K562 (cell line): ENCODE results near the gene TRANK1. TPM values are rescaled to one million over a fixed set of nuclear protein-coding genes. Genes with fewer than 3 reads are reported as not detected.

ENCODE experiments used
- CHCHD3 ChIP-seq: fragments of 250-450 bp; sonication (Bioruptor Pico); IDR thresholded peaks from 2 replicates; pipeline ENCODE4 v2.1.2; 2022; ENCODE audit warnings: mild to moderate bottlenecking
- EWSR1 ChIP-seq: fragments of 450-650 bp; IDR thresholded peaks from 2 replicates; pipeline ENCODE4 v1.6.1; 2018; ENCODE audit warnings: borderline replicate concordance, mild to moderate bottlenecking, low read depth, moderate library complexity; ENCODE audit not compliant: partially characterized antibody
- FIP1L1 ChIP-seq: fragments of 200-400 bp; formaldehyde crosslinking; IDR thresholded peaks from 2 replicates; pipeline ENCODE4 v1.6.1; 2018; ENCODE audit warnings: mild to moderate bottlenecking, low read depth, low read length; ENCODE audit not compliant: poor library complexity, severe bottlenecking
- MED1 ChIP-seq: sonication (generic); formaldehyde crosslinking; IDR thresholded peaks from 2 replicates; pipeline ENCODE4 v1.8.1; 2023; ENCODE audit warnings: missing genetic modification reagents, borderline replicate concordance
- MTA3 ChIP-seq: fragments of 450-650 bp; formaldehyde crosslinking; IDR thresholded peaks from 2 replicates; pipeline ENCODE4 v1.6.1; 2017; ENCODE audit warnings: mild to moderate bottlenecking, borderline replicate concordance
- polyA plus RNA-seq, 8 experiments: library from polyadenylated mRNA; depleted of rRNA in 4 of 8; stranded (reverse) in 5 of 8; unstranded in 3 of 8; fragments of >200 nt; fragmentation: Nextera tagmentation in 2 of 8; fragmentation: Illumina TruSeq in 1 of 8; extraction: Ambion mirVana in 2 of 8; extraction: Trizol in 1 of 8; gene quantifications; 2 replicates each; pipeline versions ENCODE4 v1.2.1 to v1.2.3, GENCODE V29; 2011 to 2014; ENCODE audit warnings: inconsistent platforms in 1 of 8, missing spikeins in 1 of 8
- total RNA-seq, 7 experiments: library from RNA; depleted of rRNA in 6 of 7; stranded (reverse); fragments of >200 nt in 6 of 7; fragmentation: Illumina TruSeq in 2 of 7; extraction: Trizol in 2 of 7; gene quantifications; 2 replicates each; pipeline versions ENCODE4 v1.2.1 to v1.2.3, GENCODE V29; 2011 to 2021; ENCODE audit warnings: low replicate concordance in 1 of 7
- TF ChIP-seq, protein P1 (sequence below): fragments of 200-600 bp; sonication (generic); IDR thresholded peaks from one replicate; pipeline ENCODE4 v1.6.1; 2012; ENCODE audit warnings: mild to moderate bottlenecking, low read depth, low read length, inconsistent platforms
- TF ChIP-seq, protein P2 (sequence below): sonication (generic); formaldehyde crosslinking; IDR thresholded peaks from 2 replicates; pipeline ENCODE4 v1.8.1; 2023; ENCODE audit warnings: mild to moderate bottlenecking, missing genetic modification reagents, moderate library complexity
- TF ChIP-seq, protein P3 (sequence below): sonication (generic); formaldehyde crosslinking; IDR thresholded peaks from 2 replicates; pipeline ENCODE4 v1.8.1; 2022; ENCODE audit warnings: missing genetic modification reagents
- TF ChIP-seq, protein P4 (sequence below): sonication (generic); formaldehyde crosslinking; IDR thresholded peaks from 2 replicates; pipeline ENCODE4 v1.9.0; 2022; ENCODE audit warnings: mild to moderate bottlenecking, missing genetic modification reagents
- TF ChIP-seq, protein P5 (sequence below): fragments of 250-450 bp; sonication (Bioruptor Pico); IDR thresholded peaks from 2 replicates; pipeline ENCODE4 v1.9.0; 2021; ENCODE audit warnings: mild to moderate bottlenecking

Gene TRANK1
- total and polyA plus RNA-seq, 9 of the 15 experiments (the other 6 are each of a cell fraction or from before 2014, with no cell fraction given) = 0.41 to 5.3 (median 2.1) TPM

DNA sequence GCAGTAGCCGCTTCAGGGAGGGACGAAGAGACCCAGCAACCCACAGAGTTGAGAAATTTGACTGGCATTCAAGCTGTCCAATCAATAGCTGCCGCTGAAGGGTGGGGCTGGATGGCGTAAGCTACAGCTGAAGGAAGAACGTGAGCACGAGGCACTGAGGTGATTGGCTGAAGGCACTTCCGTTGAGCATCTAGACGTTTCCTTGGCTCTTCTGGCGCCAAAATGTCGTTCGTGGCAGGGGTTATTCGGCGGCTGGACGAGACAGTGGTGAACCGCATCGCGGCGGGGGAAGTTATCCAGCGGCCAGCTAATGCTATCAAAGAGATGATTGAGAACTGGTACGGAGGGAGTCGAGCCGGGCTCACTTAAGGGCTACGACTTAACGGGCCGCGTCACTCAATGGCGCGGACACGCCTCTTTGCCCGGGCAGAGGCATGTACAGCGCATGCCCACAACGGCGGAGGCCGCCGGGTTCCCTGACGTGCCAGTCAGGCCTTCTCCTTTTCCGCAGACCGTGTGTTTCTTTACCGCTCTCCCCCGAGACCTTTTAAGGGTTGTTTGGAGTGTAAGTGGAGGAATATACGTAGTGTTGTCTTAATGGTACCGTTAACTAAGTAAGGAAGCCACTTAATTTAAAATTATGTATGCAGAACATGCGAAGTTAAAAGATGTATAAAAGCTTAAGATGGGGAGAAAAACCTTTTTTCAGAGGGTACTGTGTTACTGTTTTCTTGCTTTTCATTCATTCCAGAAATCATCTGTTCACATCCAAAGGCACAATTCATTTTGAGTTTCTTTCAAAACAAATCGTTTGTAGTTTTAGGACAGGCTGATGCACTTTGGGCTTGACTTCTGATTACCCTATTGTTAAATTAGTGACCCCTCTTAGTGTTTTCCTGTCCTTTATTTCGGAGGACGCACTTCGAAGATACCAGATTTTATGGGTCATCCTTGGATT lies 48.8 kb upstream of the TRANK1 start, which contains the start of gene MLH1 (continued):
- TF ChIP-seq, protein P1, sequence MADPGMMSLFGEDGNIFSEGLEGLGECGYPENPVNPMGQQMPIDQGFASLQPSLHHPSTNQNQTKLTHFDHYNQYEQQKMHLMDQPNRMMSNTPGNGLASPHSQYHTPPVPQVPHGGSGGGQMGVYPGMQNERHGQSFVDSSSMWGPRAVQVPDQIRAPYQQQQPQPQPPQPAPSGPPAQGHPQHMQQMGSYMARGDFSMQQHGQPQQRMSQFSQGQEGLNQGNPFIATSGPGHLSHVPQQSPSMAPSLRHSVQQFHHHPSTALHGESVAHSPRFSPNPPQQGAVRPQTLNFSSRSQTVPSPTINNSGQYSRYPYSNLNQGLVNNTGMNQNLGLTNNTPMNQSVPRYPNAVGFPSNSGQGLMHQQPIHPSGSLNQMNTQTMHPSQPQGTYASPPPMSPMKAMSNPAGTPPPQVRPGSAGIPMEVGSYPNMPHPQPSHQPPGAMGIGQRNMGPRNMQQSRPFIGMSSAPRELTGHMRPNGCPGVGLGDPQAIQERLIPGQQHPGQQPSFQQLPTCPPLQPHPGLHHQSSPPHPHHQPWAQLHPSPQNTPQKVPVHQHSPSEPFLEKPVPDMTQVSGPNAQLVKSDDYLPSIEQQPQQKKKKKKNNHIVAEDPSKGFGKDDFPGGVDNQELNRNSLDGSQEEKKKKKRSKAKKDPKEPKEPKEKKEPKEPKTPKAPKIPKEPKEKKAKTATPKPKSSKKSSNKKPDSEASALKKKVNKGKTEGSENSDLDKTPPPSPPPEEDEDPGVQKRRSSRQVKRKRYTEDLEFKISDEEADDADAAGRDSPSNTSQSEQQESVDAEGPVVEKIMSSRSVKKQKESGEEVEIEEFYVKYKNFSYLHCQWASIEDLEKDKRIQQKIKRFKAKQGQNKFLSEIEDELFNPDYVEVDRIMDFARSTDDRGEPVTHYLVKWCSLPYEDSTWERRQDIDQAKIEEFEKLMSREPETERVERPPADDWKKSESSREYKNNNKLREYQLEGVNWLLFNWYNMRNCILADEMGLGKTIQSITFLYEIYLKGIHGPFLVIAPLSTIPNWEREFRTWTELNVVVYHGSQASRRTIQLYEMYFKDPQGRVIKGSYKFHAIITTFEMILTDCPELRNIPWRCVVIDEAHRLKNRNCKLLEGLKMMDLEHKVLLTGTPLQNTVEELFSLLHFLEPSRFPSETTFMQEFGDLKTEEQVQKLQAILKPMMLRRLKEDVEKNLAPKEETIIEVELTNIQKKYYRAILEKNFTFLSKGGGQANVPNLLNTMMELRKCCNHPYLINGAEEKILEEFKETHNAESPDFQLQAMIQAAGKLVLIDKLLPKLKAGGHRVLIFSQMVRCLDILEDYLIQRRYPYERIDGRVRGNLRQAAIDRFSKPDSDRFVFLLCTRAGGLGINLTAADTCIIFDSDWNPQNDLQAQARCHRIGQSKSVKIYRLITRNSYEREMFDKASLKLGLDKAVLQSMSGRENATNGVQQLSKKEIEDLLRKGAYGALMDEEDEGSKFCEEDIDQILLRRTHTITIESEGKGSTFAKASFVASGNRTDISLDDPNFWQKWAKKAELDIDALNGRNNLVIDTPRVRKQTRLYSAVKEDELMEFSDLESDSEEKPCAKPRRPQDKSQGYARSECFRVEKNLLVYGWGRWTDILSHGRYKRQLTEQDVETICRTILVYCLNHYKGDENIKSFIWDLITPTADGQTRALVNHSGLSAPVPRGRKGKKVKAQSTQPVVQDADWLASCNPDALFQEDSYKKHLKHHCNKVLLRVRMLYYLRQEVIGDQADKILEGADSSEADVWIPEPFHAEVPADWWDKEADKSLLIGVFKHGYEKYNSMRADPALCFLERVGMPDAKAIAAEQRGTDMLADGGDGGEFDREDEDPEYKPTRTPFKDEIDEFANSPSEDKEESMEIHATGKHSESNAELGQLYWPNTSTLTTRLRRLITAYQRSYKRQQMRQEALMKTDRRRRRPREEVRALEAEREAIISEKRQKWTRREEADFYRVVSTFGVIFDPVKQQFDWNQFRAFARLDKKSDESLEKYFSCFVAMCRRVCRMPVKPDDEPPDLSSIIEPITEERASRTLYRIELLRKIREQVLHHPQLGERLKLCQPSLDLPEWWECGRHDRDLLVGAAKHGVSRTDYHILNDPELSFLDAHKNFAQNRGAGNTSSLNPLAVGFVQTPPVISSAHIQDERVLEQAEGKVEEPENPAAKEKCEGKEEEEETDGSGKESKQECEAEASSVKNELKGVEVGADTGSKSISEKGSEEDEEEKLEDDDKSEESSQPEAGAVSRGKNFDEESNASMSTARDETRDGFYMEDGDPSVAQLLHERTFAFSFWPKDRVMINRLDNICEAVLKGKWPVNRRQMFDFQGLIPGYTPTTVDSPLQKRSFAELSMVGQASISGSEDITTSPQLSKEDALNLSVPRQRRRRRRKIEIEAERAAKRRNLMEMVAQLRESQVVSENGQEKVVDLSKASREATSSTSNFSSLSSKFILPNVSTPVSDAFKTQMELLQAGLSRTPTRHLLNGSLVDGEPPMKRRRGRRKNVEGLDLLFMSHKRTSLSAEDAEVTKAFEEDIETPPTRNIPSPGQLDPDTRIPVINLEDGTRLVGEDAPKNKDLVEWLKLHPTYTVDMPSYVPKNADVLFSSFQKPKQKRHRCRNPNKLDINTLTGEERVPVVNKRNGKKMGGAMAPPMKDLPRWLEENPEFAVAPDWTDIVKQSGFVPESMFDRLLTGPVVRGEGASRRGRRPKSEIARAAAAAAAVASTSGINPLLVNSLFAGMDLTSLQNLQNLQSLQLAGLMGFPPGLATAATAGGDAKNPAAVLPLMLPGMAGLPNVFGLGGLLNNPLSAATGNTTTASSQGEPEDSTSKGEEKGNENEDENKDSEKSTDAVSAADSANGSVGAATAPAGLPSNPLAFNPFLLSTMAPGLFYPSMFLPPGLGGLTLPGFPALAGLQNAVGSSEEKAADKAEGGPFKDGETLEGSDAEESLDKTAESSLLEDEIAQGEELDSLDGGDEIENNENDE = no peak
- TF ChIP-seq EWSR1 = no peak
- TF ChIP-seq FIP1L1 = no peak
- TF ChIP-seq MTA3 = peak; percentile 94
- TF ChIP-seq, protein P2, sequence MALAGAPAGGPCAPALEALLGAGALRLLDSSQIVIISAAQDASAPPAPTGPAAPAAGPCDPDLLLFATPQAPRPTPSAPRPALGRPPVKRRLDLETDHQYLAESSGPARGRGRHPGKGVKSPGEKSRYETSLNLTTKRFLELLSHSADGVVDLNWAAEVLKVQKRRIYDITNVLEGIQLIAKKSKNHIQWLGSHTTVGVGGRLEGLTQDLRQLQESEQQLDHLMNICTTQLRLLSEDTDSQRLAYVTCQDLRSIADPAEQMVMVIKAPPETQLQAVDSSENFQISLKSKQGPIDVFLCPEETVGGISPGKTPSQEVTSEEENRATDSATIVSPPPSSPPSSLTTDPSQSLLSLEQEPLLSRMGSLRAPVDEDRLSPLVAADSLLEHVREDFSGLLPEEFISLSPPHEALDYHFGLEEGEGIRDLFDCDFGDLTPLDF (CRISPR knock-in tag) = peak; percentile 90
- TF ChIP-seq, protein P3, sequence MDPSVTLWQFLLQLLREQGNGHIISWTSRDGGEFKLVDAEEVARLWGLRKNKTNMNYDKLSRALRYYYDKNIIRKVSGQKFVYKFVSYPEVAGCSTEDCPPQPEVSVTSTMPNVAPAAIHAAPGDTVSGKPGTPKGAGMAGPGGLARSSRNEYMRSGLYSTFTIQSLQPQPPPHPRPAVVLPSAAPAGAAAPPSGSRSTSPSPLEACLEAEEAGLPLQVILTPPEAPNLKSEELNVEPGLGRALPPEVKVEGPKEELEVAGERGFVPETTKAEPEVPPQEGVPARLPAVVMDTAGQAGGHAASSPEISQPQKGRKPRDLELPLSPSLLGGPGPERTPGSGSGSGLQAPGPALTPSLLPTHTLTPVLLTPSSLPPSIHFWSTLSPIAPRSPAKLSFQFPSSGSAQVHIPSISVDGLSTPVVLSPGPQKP = no peak
- TF ChIP-seq, protein P4, sequence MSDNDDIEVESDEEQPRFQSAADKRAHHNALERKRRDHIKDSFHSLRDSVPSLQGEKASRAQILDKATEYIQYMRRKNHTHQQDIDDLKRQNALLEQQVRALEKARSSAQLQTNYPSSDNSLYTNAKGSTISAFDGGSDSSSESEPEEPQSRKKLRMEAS (CRISPR knock-in tag) = peak; percentile 99
- TF ChIP-seq, protein P5, sequence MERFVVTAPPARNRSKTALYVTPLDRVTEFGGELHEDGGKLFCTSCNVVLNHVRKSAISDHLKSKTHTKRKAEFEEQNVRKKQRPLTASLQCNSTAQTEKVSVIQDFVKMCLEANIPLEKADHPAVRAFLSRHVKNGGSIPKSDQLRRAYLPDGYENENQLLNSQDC (CRISPR knock-in tag) = 0 out of 2 replicates have a peak, but pooled peaks have one; percentile 27
- no peak for TF ChIP-seq MED1 (CRISPR knock-in tag)
- no peak for TF ChIP-seq CHCHD3 (CRISPR knock-in tag)
